ENCODE results near the gene OIP5.
"Not testable (repeated sequence)": the region's sequence is repeated elsewhere in the genome, so short reads cannot be mapped to it uniquely, and the experiment has no call there.

DNA sequence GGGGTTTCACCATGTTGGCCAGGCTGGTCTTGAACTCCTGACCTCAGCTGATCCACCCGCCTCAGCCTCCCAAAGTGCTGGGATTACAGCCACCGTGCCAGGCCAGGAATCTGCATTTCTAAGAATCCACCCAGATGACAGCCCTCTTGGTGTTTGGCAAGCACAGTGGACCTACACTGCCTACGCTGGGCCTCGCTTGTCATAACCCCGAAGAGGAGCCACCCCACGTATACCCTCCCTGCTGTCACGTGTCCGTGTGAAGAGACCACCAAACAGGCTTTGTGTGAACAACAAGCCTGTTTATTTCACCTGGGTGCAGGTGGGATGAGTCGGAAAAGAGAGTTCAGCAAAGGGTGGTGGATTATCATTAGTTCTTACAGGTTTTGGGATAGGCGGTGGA, 50.0 kb downstream of the OIP5 start:
- TF ChIP-seq EZH2 (IDR thresholded peaks at IDR 0.05; ENCODE audit: borderline replicate concordance, low read depth, low read length, severe bottlenecking); POLR2AphosphoS5 (IDR thresholded peaks at IDR 0.05; ENCODE audit: insufficient read depth, low read depth, low read length); MAX (IDR thresholded peaks at IDR 0.05; ENCODE audit: insufficient read depth, insufficient read length); POLR2A (IDR thresholded peaks at IDR 0.05; ENCODE audit: low read depth, low read length); MYC (IDR thresholded peaks at IDR 0.05; ENCODE audit: low read depth, low read length); GATA2 (IDR thresholded peaks at IDR 0.05; ENCODE audit: insufficient read depth, insufficient read length, low read depth, low read length): not testable (repeated sequence)
- TF ChIP-seq, protein P1, sequence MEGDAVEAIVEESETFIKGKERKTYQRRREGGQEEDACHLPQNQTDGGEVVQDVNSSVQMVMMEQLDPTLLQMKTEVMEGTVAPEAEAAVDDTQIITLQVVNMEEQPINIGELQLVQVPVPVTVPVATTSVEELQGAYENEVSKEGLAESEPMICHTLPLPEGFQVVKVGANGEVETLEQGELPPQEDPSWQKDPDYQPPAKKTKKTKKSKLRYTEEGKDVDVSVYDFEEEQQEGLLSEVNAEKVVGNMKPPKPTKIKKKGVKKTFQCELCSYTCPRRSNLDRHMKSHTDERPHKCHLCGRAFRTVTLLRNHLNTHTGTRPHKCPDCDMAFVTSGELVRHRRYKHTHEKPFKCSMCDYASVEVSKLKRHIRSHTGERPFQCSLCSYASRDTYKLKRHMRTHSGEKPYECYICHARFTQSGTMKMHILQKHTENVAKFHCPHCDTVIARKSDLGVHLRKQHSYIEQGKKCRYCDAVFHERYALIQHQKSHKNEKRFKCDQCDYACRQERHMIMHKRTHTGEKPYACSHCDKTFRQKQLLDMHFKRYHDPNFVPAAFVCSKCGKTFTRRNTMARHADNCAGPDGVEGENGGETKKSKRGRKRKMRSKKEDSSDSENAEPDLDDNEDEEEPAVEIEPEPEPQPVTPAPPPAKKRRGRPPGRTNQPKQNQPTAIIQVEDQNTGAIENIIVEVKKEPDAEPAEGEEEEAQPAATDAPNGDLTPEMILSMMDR (IDR thresholded peaks at IDR 0.05; ENCODE audit: extremely low read depth in 1 of 2, insufficient read depth in 1 of 2, low read depth in 1 of 2, low read length in 2 of 2) = not testable (repeated sequence)

Measured in endothelial cell of umbilical vein (primary cell).